IMR-90 (cell line): ENCODE results near the gene NF1. TPM values are rescaled to one million over a fixed set of nuclear protein-coding genes. Genes with fewer than 3 reads are reported as not detected.

Source experiments
- ATAC-seq: fragments of 200-7000 bp; cut with Tn5 transposase; 2 replicates; pipeline ENCODE4 v1.9.1; 2020; ENCODE audit warnings: low read depth, mild to moderate bottlenecking, moderate library complexity
- BruUV-seq: library from RNA; stranded (reverse); fragments of 400-500 nt; replicated peaks from 2 replicates; lab custom pipeline; 2021; lab: Mats Ljungman, UMichigan
- CTCF ChIA-PET: fragments of 300-600 bp; formaldehyde crosslinking; extraction: SDS; loops from one replicate; lab custom pipeline; 2021; ENCODE audit warnings: antibody characterized with exemption; lab: Yijun Ruan, JAX
- POLR2A ChIA-PET: fragments of 300-600 bp; sonication (Branson Sonifier 250); formaldehyde crosslinking; loops from one replicate; lab custom pipeline; 2022; ENCODE audit warnings: antibody characterized with exemption; ENCODE audit not compliant: unreplicated experiment; lab: Charles Lee
- DNase-seq: peaks from one replicate; pipeline ENCODE4 v3.0.0; 2013
- H2AFZ ChIP-seq: replicated peaks from 2 replicates; pipeline ENCODE3; 2013; ENCODE audit warnings: low read length, mild to moderate bottlenecking; ENCODE audit not compliant: poor library complexity
- H2AK5ac ChIP-seq: 2 replicates; pipeline ENCODE4 v1.6.1; 2013; ENCODE audit warnings: low read depth, low read length, inconsistent platforms
- H2AK9ac ChIP-seq: replicated peaks from 2 replicates; pipeline ENCODE3; 2013; ENCODE audit warnings: mild to moderate bottlenecking, low read depth, low read length, moderate library complexity; ENCODE audit not compliant: poor library complexity
- H2BK120ac ChIP-seq: 2 replicates; pipeline ENCODE4 v1.6.1; 2013; ENCODE audit warnings: low read depth, low read length, inconsistent platforms
- H2BK15ac ChIP-seq: 3 replicates; pipeline ENCODE4 v1.6.1; 2013; ENCODE audit warnings: low read depth, low read length, inconsistent platforms
- H2BK20ac ChIP-seq: 2 replicates; pipeline ENCODE4 v1.6.1; 2013; ENCODE audit warnings: low read depth, mild to moderate bottlenecking, inconsistent platforms, low read length, moderate library complexity
- H2BK5ac ChIP-seq: 2 replicates; pipeline ENCODE4 v1.6.1; 2013; ENCODE audit warnings: mild to moderate bottlenecking, low read depth, low read length, inconsistent platforms; ENCODE audit not compliant: poor library complexity, severe bottlenecking
- H3K14ac ChIP-seq: replicated peaks from 2 replicates; pipeline ENCODE4 v1.6.1; 2013; ENCODE audit warnings: low read depth, low read length, inconsistent platforms
- H3K18ac ChIP-seq: 2 replicates; pipeline ENCODE4 v1.6.1; 2013; ENCODE audit warnings: low read depth, low read length, control low read depth
- H3K23ac ChIP-seq: 2 replicates; pipeline ENCODE4 v1.6.1; 2013; ENCODE audit warnings: low read depth, low read length, inconsistent platforms
- H3K27ac ChIP-seq: 2 replicates; pipeline ENCODE4 v1.5.1; 2013; ENCODE audit warnings: mild to moderate bottlenecking, control low read depth, low read length; ENCODE audit not compliant: insufficient read depth
- H3K27me3 ChIP-seq: 2 replicates; pipeline ENCODE4 v1.6.1; 2013; ENCODE audit warnings: low read length; ENCODE audit not compliant: control insufficient read depth, insufficient read depth
- H3K36me3 ChIP-seq: 2 replicates; pipeline ENCODE4 v1.6.1; 2013; ENCODE audit warnings: low read length, mixed read lengths; ENCODE audit not compliant: control insufficient read depth, insufficient read depth
- H3K4ac ChIP-seq: 2 replicates; pipeline ENCODE4 v1.6.1; 2013; ENCODE audit warnings: low read depth, low read length, inconsistent platforms
- H3K4me1 ChIP-seq: 2 replicates; pipeline ENCODE4 v1.6.1; 2013; ENCODE audit warnings: low read length, mixed read lengths; ENCODE audit not compliant: control insufficient read depth, insufficient read depth
- H3K4me2 ChIP-seq: 2 replicates; pipeline ENCODE4 v1.6.1; 2013; ENCODE audit warnings: low read depth, mild to moderate bottlenecking, control low read depth, low read length, moderate library complexity
- H3K4me3 ChIP-seq: 2 replicates; pipeline ENCODE4 v1.5.1; 2013; ENCODE audit warnings: low read depth, mild to moderate bottlenecking, control low read depth, low read length, moderate library complexity; ENCODE audit not compliant: insufficient read depth
- H3K56ac ChIP-seq: 2 replicates; pipeline ENCODE4 v1.6.1; 2013; ENCODE audit warnings: low read length, inconsistent platforms; ENCODE audit not compliant: insufficient read depth; ENCODE audit errors: extremely low read depth
- H3K79me1 ChIP-seq, 2 experiments: 2 replicates each; pipeline ENCODE4 v1.6.1; 2013; ENCODE audit warnings: low read length in 2 of 2, inconsistent platforms in 1 of 2, low read depth in 1 of 2
- H3K9ac ChIP-seq: 2 replicates; pipeline ENCODE4 v1.6.1; 2013; ENCODE audit warnings: low read depth, low read length, control low read depth
- H3K9me1 ChIP-seq: 2 replicates; pipeline ENCODE4 v1.6.1; 2013; ENCODE audit warnings: low read length, inconsistent platforms; ENCODE audit not compliant: insufficient read depth
- H3K9me3 ChIP-seq: 2 replicates; pipeline ENCODE4 v1.6.1; 2013; ENCODE audit warnings: low read length; ENCODE audit not compliant: control insufficient read depth, insufficient read depth
- H4K20me1 ChIP-seq: 2 replicates; pipeline ENCODE4 v1.6.1; 2013; ENCODE audit warnings: low read length, inconsistent platforms; ENCODE audit not compliant: insufficient read depth
- H4K5ac ChIP-seq: 2 replicates; pipeline ENCODE4 v1.6.1; 2013; ENCODE audit warnings: mild to moderate bottlenecking, low read depth, low read length, control low read depth
- H4K8ac ChIP-seq, 2 experiments: 2 replicates each; pipeline ENCODE4 v1.6.1; 2013; ENCODE audit warnings: low read depth in 2 of 2, low read length in 2 of 2, control low read depth in 1 of 2, inconsistent platforms in 1 of 2
- H4K91ac ChIP-seq: 2 replicates; pipeline ENCODE4 v1.6.1; 2013; ENCODE audit warnings: low read depth, low read length, inconsistent platforms; ENCODE audit not compliant: insufficient read depth
- CHD1 ChIP-seq: IDR thresholded peaks from 2 replicates; pipeline ENCODE4 v1.6.1; 2012; ENCODE audit warnings: low read depth, low read length, improper control_type of control experiment
- CTCF ChIP-seq: conservative IDR thresholded peaks from 2 replicates; pipeline ENCODE4 v1.5.1; 2012; ENCODE audit warnings: mild to moderate bottlenecking, low read depth, low read length, improper control_type of control experiment
- WGBS, 2 experiments: methylation state at CpG; one replicate each; pipeline versions ENCODE4 v1.1.5 to v1.1.7; 2013; ENCODE audit warnings: missing lambda C conversion rate in 2 of 2; ENCODE audit not compliant: insufficient read length in 1 of 2; ENCODE audit errors: extremely low coverage in 2 of 2; 5-methylcytosine and 5-hydroxymethylcytosine counted together
- dilution Hi-C: fragments of 300-500 bp; cut with HindIII; formaldehyde crosslinking; loops from one replicate; pipeline ENCODE4 v1.14.3; 2018; ENCODE audit warnings: low sequenced_read_pairs; ENCODE audit not compliant: unreplicated experiment
- in situ Hi-C: fragments of 300-500 bp; cut with MboI; formaldehyde crosslinking; loops from 3 replicates; pipeline ENCODE4 v1.14.3; 2019; ENCODE audit warnings: low sequenced_read_pairs, inconsistent platforms, mixed read lengths
- intact Hi-C: fragments of 100-400 bp; cut with micrococcal nuclease; formaldehyde crosslinking; loops from 2 replicates; pipeline ENCODE4 v1.10.0; 2022
- polyA plus RNA-seq, 3 experiments: library from polyadenylated mRNA; depleted of rRNA; stranded (reverse); fragments of >200 nt; gene quantifications; 2 replicates each; pipeline ENCODE4 v1.2.3, GENCODE V29; 2012; ENCODE audit warnings: low replicate concordance in 1 of 3
- total RNA-seq: library from RNA; depleted of rRNA; stranded (reverse); fragments of >200 nt; gene quantifications from 2 replicates; pipeline ENCODE4 v1.2.3, GENCODE V29; 2012

The NF1 gene
- total and polyA plus RNA-seq, 2 of the 4 experiments (the other 2 are of a cell fraction), result 17.9 to 48.6 TPM

- Histone ChIP-seq H3K27me3 (no peaks in the 10 kb centered on the region), H2BK5ac (peak overlapping the region; percentile 92), H3K14ac (no peak overlapping the region), H2BK15ac (no peak overlapping the region), H2BK20ac (no peak overlapping the region), H3K9me3 (no peaks in the 10 kb centered on the region), H3K9ac (no peak overlapping the region), H3K9me1 (peaks cover 15% of the 10 kb centered on the region; the same call in 1 of the 2 replicates), H3K4me2 (no peak overlapping the region), H4K5ac (no peak overlapping the region), H2BK120ac (peak overlapping the region; percentile 9; the same call in 1 of the 2 replicates), H2AK5ac (no peak overlapping the region), H3K27ac (peak overlapping the region; percentile 42; the same call in 1 of the 2 replicates), H4K91ac (no peak overlapping the region), H3K79me1 (peaks cover 9 to 29% of the 10 kb centered on the region in 2 experiments), H3K56ac (no peak overlapping the region), H3K36me3 (peaks cover 12% of the 10 kb centered on the region), H3K4ac (no peak overlapping the region), H2AFZ (no peak overlapping the region), H4K20me1 (no peaks in the 10 kb centered on the region), H4K8ac (no peak overlapping the region), H3K4me3 (no peak overlapping the region), H3K4me1 (peaks cover 6% of the 10 kb centered on the region), H3K23ac (no peak overlapping the region), H3K18ac (no peak overlapping the region), H2AK9ac (no peak overlapping the region)
- ATAC-seq, result no peak
- intact Hi-C loops, result no loop called here
- ChIA-PET POLR2A (no interaction called here), CTCF (no interaction called here)
- no peak for DNase-seq
- BruUV-seq, result no TSS peak
- no peak for TF ChIP-seq CTCF
- no peak for TF ChIP-seq CHD1
- dilution Hi-C loops, result no loop called here
- no CpG with 5 or more reads among the region's 1 CpG for WGBS, 2 experiments
- in situ Hi-C loops, result no loop called here
These were observed 178.7 kb downstream of the NF1 start for GRCh38 chr17:31273516-31273915.
